GM21447 (cell line): Measurements from ENCODE around the gene ST3GAL5.
"Not testable (repeated sequence)": the region's sequence is repeated elsewhere in the genome, so short reads cannot be mapped to it uniquely, and the experiment has no call there.

Experiments
- ATAC-seq: cut with Tn5 transposase; IDR thresholded peaks from one replicate; pipeline ENCODE4 v1.9.1; 2021; ENCODE audit not compliant: unreplicated experiment

The ST3GAL5 gene

GRCh38 chr2:85894554-85895278 is 5.9 kb upstream of the ST3GAL5 start:
- ATAC-seq, result not testable (repeated sequence)

GRCh38 chr2:85893428-85894258 is 4.9 kb upstream of the ST3GAL5 start:
- ATAC-seq, result no peak

- no peak for ATAC-seq
Observed at GRCh38 chr2:85892216-85892944, 3.6 kb upstream of the ST3GAL5 start.

GRCh38 chr2:85890522-85891176 is 1.9 kb upstream of the ST3GAL5 start:
- no peak for ATAC-seq

GRCh38 chr2:85889627-85890281 is 964 bp upstream of the ST3GAL5 start:
- ATAC-seq, result no peak

DNA sequence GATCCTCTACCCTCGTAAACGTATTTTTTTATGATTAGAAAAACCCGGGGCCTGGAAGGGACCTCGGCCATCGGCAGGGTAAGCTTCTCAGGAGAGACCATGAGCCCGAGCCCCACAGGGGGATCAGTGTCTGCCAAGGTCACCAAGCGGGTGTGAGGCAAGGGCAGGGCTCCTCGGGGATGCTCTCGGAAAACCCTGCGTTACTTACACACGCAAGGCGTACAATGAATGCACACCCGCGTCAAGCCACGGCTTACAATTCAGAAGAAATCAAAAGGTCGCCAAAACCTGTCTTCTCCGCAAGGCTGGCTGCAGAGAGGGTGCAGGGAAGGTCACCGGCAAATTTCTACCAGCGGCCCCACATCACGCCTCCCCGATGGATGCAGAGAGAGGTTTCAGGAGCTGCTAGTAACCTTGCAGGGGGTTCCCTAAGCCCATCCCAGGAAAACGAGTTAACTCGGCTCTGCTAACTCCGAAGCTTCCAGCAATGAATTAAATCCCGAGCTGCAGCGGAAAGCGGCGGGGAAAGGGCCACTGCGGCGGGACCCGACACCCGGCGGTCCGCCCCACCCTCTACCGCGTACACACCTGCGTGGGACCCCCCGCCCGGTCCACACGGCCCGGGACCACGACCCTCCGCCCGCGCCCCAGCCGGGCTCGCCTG is 638 bp downstream of the ST3GAL5 start:
- ATAC-seq, result peak; percentile 4

DNA sequence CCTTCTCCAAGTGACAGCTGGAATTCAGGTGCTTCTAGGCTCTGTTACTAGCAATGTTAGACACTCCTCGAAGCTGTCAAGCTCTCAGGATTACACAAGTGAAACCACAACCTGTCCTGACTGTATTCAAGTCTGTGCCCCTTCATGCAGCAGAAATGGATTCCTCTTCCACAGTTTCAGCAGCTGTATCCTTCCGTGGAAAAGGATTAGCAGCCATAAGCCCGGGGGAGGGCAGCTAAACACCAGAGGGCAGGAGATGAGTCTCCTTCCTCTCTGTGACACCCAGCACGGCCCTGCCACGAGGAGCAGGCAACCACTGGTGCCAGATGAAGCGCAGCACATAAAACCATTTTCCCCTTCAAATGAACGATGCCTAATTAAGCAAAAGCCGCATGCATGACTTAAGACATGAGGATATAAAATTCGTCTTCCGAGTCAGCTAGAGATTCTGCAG is 1.2 kb downstream of the ST3GAL5 start:
- no peak for ATAC-seq

GRCh38 chr2:85886590-85886989 is 2.2 kb downstream of the ST3GAL5 start:
- ATAC-seq, result no peak

- ATAC-seq, result no peak
Observed at GRCh38 chr2:85886141-85886540, 2.6 kb downstream of the ST3GAL5 start.

GRCh38 chr2:85881781-85882180 is 7.0 kb downstream of the ST3GAL5 start:
- not testable (repeated sequence) for ATAC-seq

DNA sequence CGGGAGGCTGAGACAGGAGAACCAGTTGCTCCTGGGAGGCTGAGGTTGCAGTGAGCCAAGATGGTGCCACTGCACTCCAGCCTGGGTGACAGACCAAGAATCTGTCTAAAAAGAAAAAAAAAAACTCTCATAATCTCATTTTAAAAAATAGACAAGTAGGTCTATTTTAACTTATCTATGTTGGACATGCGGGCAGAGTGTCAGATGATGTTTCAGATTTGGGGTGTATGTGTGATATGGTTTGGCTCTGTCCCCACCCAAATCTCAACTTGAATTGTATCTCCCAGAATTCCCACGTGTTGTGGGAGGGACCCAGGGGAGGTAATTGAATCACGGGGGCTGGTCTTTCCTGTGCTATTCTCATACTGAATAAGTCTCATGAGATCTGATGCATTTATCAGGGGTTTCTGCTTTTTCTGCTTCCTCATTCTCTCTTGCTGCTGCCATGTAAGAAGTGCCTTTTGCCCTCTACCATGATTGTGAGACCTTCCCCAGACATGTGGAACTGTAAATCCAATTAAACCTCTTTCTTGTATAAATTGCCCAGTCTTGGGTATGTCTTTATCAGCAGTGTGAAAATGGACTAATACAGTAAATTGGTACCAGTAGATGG is 8.0 kb downstream of the ST3GAL5 start:
- ATAC-seq, result not testable (repeated sequence)

- ATAC-seq, result no peak
Observed at GRCh38 chr2:85878719-85879370, 9.9 kb downstream of the ST3GAL5 start.

DNA sequence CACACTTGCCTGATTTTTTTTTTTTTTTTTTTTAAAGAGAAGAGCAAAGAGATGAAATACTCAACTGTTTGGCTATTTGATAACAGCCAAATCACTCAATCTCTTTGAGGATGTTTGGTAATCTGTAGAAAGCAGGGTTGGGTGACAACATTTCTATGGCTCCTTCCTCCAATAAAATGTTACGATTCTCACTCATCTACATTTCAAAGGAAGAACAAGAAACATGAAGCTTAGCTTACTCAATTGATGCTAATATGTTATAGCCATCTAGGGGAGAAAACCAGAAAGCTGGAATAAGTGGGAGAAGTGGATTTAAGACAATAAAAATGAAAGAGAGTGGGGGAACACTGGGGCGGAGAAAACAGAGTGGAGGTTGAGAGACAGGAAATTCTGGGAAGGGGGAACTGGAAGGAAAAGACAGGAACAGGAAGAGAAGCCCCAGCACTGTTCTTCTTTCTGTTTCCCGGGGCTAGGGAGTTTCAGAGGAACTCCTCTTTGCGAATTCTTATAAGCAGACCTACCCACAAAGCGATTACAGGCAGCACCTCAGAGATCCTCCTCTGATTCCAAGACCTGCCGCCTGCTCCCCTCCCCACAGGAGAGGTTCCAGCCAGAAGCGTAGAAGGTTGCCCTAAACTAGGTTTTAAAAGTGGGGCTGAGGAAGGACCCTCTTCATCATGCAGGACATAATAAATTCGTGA is 13.3 kb downstream of the ST3GAL5 start:
- no peak for ATAC-seq

DNA sequence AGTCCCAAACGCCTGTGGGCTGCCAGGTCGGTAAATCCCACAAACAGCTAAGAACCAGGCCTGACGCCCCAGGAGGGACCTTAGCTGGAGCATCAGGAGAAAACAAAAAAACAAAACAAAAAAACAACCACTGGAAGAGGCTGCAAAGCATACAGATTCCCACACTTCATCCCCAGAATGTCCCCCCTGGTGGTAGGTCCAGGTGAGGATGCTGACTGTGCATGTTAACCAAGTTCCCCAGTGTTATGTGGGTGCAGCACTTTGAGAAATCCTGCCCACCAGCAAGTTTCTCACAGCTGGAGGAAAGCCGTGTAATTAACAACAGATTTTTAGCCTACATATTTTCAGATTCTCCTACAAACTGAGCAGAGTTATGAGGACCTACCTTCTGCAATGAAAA is 15.1 kb downstream of the ST3GAL5 start:
- ATAC-seq, result no peak

- ATAC-seq, result no peak
Observed at GRCh38 chr2:85872536-85873161, 16.1 kb downstream of the ST3GAL5 start.

DNA sequence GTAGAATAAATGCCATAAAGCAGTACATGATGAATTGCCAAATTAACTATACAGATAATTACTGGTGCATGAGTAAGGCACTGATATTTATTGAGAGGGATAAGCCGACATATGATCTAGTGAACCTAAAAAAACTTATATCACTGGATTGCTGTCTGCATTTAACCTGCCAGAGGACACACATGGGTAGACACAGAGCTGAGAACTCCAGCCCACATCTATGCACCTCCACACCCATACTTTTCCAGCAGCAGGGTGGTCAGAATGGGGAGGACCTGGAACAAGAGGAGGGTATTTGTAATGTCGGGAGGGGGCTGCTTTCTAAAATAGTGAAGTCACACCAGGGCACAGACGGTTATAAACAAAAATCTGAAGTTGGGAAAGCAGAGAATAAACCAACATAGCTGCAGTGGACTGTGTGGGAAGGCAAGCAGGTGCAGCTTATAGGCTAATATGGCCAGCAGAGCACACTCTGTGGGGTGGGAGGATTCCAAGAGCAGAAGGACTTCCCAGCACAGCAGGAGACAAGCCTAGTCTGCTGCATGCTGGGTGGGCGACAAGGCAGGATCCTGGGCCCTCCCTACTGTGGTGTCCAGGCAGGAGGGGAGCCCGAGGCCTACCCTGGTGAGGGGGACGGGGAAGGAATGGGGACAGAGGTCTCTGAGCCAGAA is 17.2 kb downstream of the ST3GAL5 start:
- no peak for ATAC-seq

- ATAC-seq, result no peak
Observed at GRCh38 chr2:85868822-85869221, 20.0 kb downstream of the ST3GAL5 start.
